ENCODE data around the gene ATP1B1.
"Not testable (repeated sequence)": the region's sequence is repeated elsewhere in the genome, so short reads cannot be mapped to it uniquely, and the experiment has no call there.

The ATP1B1 gene

GRCh38 chr1:169144941-169145626, 38.6 kb downstream of the ATP1B1 start:
- DNase-seq: no peak

- DNase-seq: no peak
Observed at GRCh38 chr1:169146576-169147214, 40.2 kb downstream of the ATP1B1 start.

- no peak for DNase-seq
Observed at GRCh38 chr1:169148472-169149252, 42.2 kb downstream of the ATP1B1 start.

- DNase-seq: no peak
Observed at GRCh38 chr1:169149555-169150286, 43.2 kb downstream of the ATP1B1 start.

GRCh38 chr1:169150641-169151337, 44.3 kb downstream of the ATP1B1 start:
- no peak for DNase-seq

GRCh38 chr1:169151338-169151837, 44.9 kb downstream of the ATP1B1 start:
- no peak for DNase-seq

- no peak for DNase-seq
Observed at GRCh38 chr1:169155675-169156074, 49.2 kb downstream of the ATP1B1 start.

- DNase-seq: no peak
Observed at GRCh38 chr1:169156580-169156979, 50.1 kb downstream of the ATP1B1 start.

GRCh38 chr1:169160845-169161495, 54.5 kb downstream of the ATP1B1 start:
- no peak for DNase-seq

- DNase-seq: no peak
Observed at GRCh38 chr1:169161496-169162194, 55.2 kb downstream of the ATP1B1 start.

GRCh38 chr1:169163059-169163458, 56.6 kb downstream of the ATP1B1 start:
- no peak for DNase-seq

- DNase-seq: no peak
Observed at GRCh38 chr1:169175461-169175860, 69.0 kb downstream of the ATP1B1 start.

GRCh38 chr1:169179431-169179830, 72.9 kb downstream of the ATP1B1 start:
- not testable (repeated sequence) for DNase-seq

GRCh38 chr1:169180174-169180573, 73.7 kb downstream of the ATP1B1 start:
- no peak for DNase-seq

Data from NCI-H1694 (cell line).